ENCODE results near the gene ARIH2. TPM values are rescaled to one million over a fixed set of nuclear protein-coding genes. Genes with fewer than 3 reads are reported as not detected.

Gene ARIH2
- polyA plus RNA-seq, 1 donor (not counting 4 experiments of a cell fraction or from before 2014, with no cell fraction given) = 66.7 TPM

- no peaks in the 10 kb centered on the region for H3K27me3 ChIP-seq (ENCODE audit: control insufficient read depth, extremely low read depth, insufficient read depth, low read length)
- peaks cover 19% of the 10 kb centered on the region for H3K79me2 ChIP-seq (ENCODE audit: control insufficient read depth, insufficient read depth, low read length)
- H3K9me3 ChIP-seq (ENCODE audit: control insufficient read depth, low read depth, low read length) = no peaks in the 10 kb centered on the region
- peaks cover 14% of the 10 kb centered on the region for H3K4me1 ChIP-seq (ENCODE audit: control insufficient read depth, extremely low read depth, insufficient read depth, low read length)
- no peak overlapping the region for H3K9ac ChIP-seq (ENCODE audit: control insufficient read depth, extremely low read depth, insufficient read depth, low read length)
- H3K36me3 ChIP-seq (ENCODE audit: control insufficient read depth in 2 of 2, extremely low read depth in 1 of 2, insufficient read depth in 2 of 2, low read length in 2 of 2) = no peaks in the 10 kb centered on the region
- no peak for DNase-seq (ENCODE audit: low read depth, low spot score)
- no peak for FAIRE-seq
- H3K4me2 ChIP-seq (ENCODE audit: control insufficient read depth, extremely low read depth, insufficient read depth, low read depth, low read length) = no peak overlapping the region
- H4K20me1 ChIP-seq (ENCODE audit: control insufficient read depth, extremely low read depth, insufficient read depth, low read length) = no peaks in the 10 kb centered on the region
- no peak overlapping the region for H2AFZ ChIP-seq (ENCODE audit: control insufficient read depth, low read length)
- no peak for TF ChIP-seq EZH2 (IDR thresholded peaks at IDR 0.05; ENCODE audit: low read length)
- no peak for TF ChIP-seq CTCF (optimal IDR thresholded peaks at IDR 0.05 in 1 of 3, IDR thresholded peaks at IDR 0.05 in 1 of 3, conservative IDR thresholded peaks at IDR 0.05 in 1 of 3; ENCODE audit: extremely low read depth in 1 of 3, insufficient read depth in 2 of 3, low read length in 3 of 3)
- H3K27ac ChIP-seq (ENCODE audit: control insufficient read depth, insufficient read depth, low read length) = no peak overlapping the region
- dilution Hi-C loops (cut with MboI; ENCODE audit: extremely low pct_ligation_motif_present, low sequenced_read_pairs) = no loop called here
- H3K4me3 ChIP-seq (ENCODE audit: control insufficient read depth in 2 of 3, extremely low read depth in 1 of 3, insufficient read depth in 2 of 3, low read depth in 1 of 3, low read length in 3 of 3) = no peak overlapping the region
- peaks cover 7% of the 10 kb centered on the region for H3K9me1 ChIP-seq (ENCODE audit: control insufficient read depth, extremely low read depth, insufficient read depth, low read length)
Observed at GRCh38 chr3:49004352-49005302, 86.0 kb downstream of the ARIH2 start.

- no peak for DNase-seq (ENCODE audit: low read depth, low spot score)
- Histone ChIP-seq H3K4me1 (ENCODE audit: control insufficient read depth, extremely low read depth, insufficient read depth, low read length) (peaks cover 14% of the 10 kb centered on the region), H3K9ac (ENCODE audit: control insufficient read depth, extremely low read depth, insufficient read depth, low read length) (no peak overlapping the region), H3K4me2 (ENCODE audit: control insufficient read depth, extremely low read depth, insufficient read depth, low read depth, low read length) (no peak overlapping the region), H3K9me1 (ENCODE audit: control insufficient read depth, extremely low read depth, insufficient read depth, low read length) (peaks cover 7% of the 10 kb centered on the region), H3K79me2 (ENCODE audit: control insufficient read depth, insufficient read depth, low read length) (peaks cover 21% of the 10 kb centered on the region), H3K36me3 (ENCODE audit: control insufficient read depth in 2 of 2, extremely low read depth in 1 of 2, insufficient read depth in 2 of 2, low read length in 2 of 2) (no peaks in the 10 kb centered on the region), H4K20me1 (ENCODE audit: control insufficient read depth, extremely low read depth, insufficient read depth, low read length) (no peaks in the 10 kb centered on the region), H2AFZ (ENCODE audit: control insufficient read depth, low read length) (no peak overlapping the region), H3K4me3 (ENCODE audit: control insufficient read depth in 2 of 3, extremely low read depth in 1 of 3, insufficient read depth in 2 of 3, low read depth in 1 of 3, low read length in 3 of 3) (no peak overlapping the region), H3K27ac (ENCODE audit: control insufficient read depth, insufficient read depth, low read length) (no peak overlapping the region), H3K27me3 (ENCODE audit: control insufficient read depth, extremely low read depth, insufficient read depth, low read length) (no peaks in the 10 kb centered on the region), H3K9me3 (ENCODE audit: control insufficient read depth, low read depth, low read length) (no peaks in the 10 kb centered on the region)
- no peak for FAIRE-seq
- TF ChIP-seq EZH2 (IDR thresholded peaks at IDR 0.05; ENCODE audit: low read length) (no peak), CTCF (optimal IDR thresholded peaks at IDR 0.05 in 1 of 3, IDR thresholded peaks at IDR 0.05 in 1 of 3, conservative IDR thresholded peaks at IDR 0.05 in 1 of 3; ENCODE audit: extremely low read depth in 1 of 3, insufficient read depth in 2 of 3, low read length in 3 of 3) (no peak)
- dilution Hi-C loops (cut with MboI; ENCODE audit: extremely low pct_ligation_motif_present, low sequenced_read_pairs) = no loop called here
Observed at GRCh38 chr3:49005303-49005680, 86.7 kb downstream of the ARIH2 start.

Measured in keratinocyte (primary cell).